KOPT-K1 (cell line): Measurements from ENCODE around the gene GOSR1.
A peak's percentile ranks its signal among the peaks of the same experiment; 100 is the strongest.

Source experiments
- H3K27ac ChIP-seq: fragments of 200-600 bp; sonication (generic); 2 replicates; pipeline ENCODE4 v1.5.1; 2016; ENCODE audit warnings: antibody characterized with exemption, mild to moderate bottlenecking, low read depth, low read length; ENCODE audit not compliant: poor library complexity, severe bottlenecking
- H3K36me3 ChIP-seq: fragments of 200-600 bp; sonication (generic); 2 replicates; pipeline ENCODE4 v1.5.1; 2017; ENCODE audit warnings: antibody characterized with exemption, mild to moderate bottlenecking, low read length, moderate library complexity; ENCODE audit not compliant: insufficient read depth
- H3K9me3 ChIP-seq: fragments of 200-600 bp; sonication (generic); 2 replicates; pipeline ENCODE4 v1.5.1; 2017; ENCODE audit warnings: antibody characterized with exemption, low read length, mild to moderate bottlenecking; ENCODE audit not compliant: insufficient read depth, poor library complexity, severe bottlenecking

Gene GOSR1

GRCh38 chr17:30476726-30477082 is 504 bp upstream of the GOSR1 start:
- peaks cover 29% of the 10 kb centered on the region for H3K36me3 ChIP-seq
- H3K27ac ChIP-seq, result peak overlapping the region; percentile 88

GRCh38 chr17:30477774-30478115 is 537 bp downstream of the GOSR1 start:
- H3K36me3 ChIP-seq, result peaks cover 38% of the 10 kb centered on the region
- no peaks in the 10 kb centered on the region for H3K9me3 ChIP-seq
- H3K27ac ChIP-seq, result peak overlapping the region; percentile 88

More at GRCh38 chr17:30476726-30477082, 504 bp upstream of the GOSR1 start:
- no peaks in the 10 kb centered on the region for H3K9me3 ChIP-seq

- H3K36me3 ChIP-seq, result peaks cover 86% of the 10 kb centered on the region
These were observed 5.3 kb downstream of the GOSR1 start for GRCh38 chr17:30482555-30482954.

GRCh38 chr17:30483159-30483558 is 6.0 kb downstream of the GOSR1 start:
- H3K36me3 ChIP-seq, result peaks cover 90% of the 10 kb centered on the region
- no peak overlapping the region for H3K27ac ChIP-seq
- no peaks in the 10 kb centered on the region for H3K9me3 ChIP-seq

More at GRCh38 chr17:30482555-30482954, 5.3 kb downstream of the GOSR1 start:
- Histone ChIP-seq H3K27ac (no peak overlapping the region), H3K9me3 (no peaks in the 10 kb centered on the region)

- no peak overlapping the region for H3K27ac ChIP-seq
- H3K9me3 ChIP-seq, result no peaks in the 10 kb centered on the region
- H3K36me3 ChIP-seq, result peaks cover 99% of the 10 kb centered on the region
These were observed 16.6 kb downstream of the GOSR1 start for GRCh38 chr17:30493780-30494179.

GRCh38 chr17:30495586-30495985 is 18.4 kb downstream of the GOSR1 start:
- Histone ChIP-seq H3K36me3 (peaks cover 93% of the 10 kb centered on the region), H3K9me3 (no peaks in the 10 kb centered on the region), H3K27ac (no peak overlapping the region)

- Histone ChIP-seq H3K9me3 (no peaks in the 10 kb centered on the region), H3K27ac (no peak overlapping the region), H3K36me3 (peaks cover 78% of the 10 kb centered on the region)
These were observed 26.4 kb downstream of the GOSR1 start for GRCh38 chr17:30503558-30503957.

- Histone ChIP-seq H3K27ac (peak overlapping the region; percentile 31), H3K9me3 (no peaks in the 10 kb centered on the region), H3K36me3 (peaks cover 62% of the 10 kb centered on the region)
These were observed 28.7 kb downstream of the GOSR1 start for GRCh38 chr17:30505868-30506417.

- Histone ChIP-seq H3K9me3 (no peaks in the 10 kb centered on the region), H3K36me3 (peaks cover 61% of the 10 kb centered on the region), H3K27ac (peak overlapping the region; percentile 31)
These were observed 29.3 kb downstream of the GOSR1 start for GRCh38 chr17:30506481-30506880.

GRCh38 chr17:30513346-30513745 is 36.1 kb downstream of the GOSR1 start:
- Histone ChIP-seq H3K9me3 (no peaks in the 10 kb centered on the region), H3K27ac (no peak overlapping the region), H3K36me3 (peaks cover 55% of the 10 kb centered on the region)

GRCh38 chr17:30514895-30515596 is 37.8 kb downstream of the GOSR1 start:
- H3K27ac ChIP-seq, result no peak overlapping the region
- H3K36me3 ChIP-seq, result peaks cover 69% of the 10 kb centered on the region
- H3K9me3 ChIP-seq, result no peaks in the 10 kb centered on the region

- Histone ChIP-seq H3K27ac (no peak overlapping the region), H3K9me3 (no peaks in the 10 kb centered on the region), H3K36me3 (peaks cover 79% of the 10 kb centered on the region)
These were observed 40.6 kb downstream of the GOSR1 start for GRCh38 chr17:30517786-30518185.

GRCh38 chr17:30519166-30519565 is 42.0 kb downstream of the GOSR1 start:
- Histone ChIP-seq H3K27ac (no peak overlapping the region), H3K36me3 (peaks cover 66% of the 10 kb centered on the region), H3K9me3 (no peaks in the 10 kb centered on the region)

- Histone ChIP-seq H3K27ac (no peak overlapping the region), H3K36me3 (peaks cover 71% of the 10 kb centered on the region), H3K9me3 (no peaks in the 10 kb centered on the region)
These were observed 42.5 kb downstream of the GOSR1 start for GRCh38 chr17:30519707-30520106.

- Histone ChIP-seq H3K36me3 (peaks cover 70% of the 10 kb centered on the region), H3K27ac (no peak overlapping the region)
These were observed 43.2 kb downstream of the GOSR1 start for GRCh38 chr17:30520436-30520835.

GRCh38 chr17:30520882-30521281 is 43.7 kb downstream of the GOSR1 start:
- Histone ChIP-seq H3K27ac (no peak overlapping the region), H3K36me3 (peaks cover 66% of the 10 kb centered on the region), H3K9me3 (no peaks in the 10 kb centered on the region)

More at GRCh38 chr17:30520436-30520835, 43.2 kb downstream of the GOSR1 start:
- H3K9me3 ChIP-seq, result no peaks in the 10 kb centered on the region
